Stimulated activated CD8-positive, alpha-beta memory T cell treated with anti-CD3 and anti-CD28 coated beads, Interleukin-12 subunit alpha, Interleukin-12 subunit beta, amount 100 ng/mL, for 1 hour (primary cell): Measurements from ENCODE around the gene GMDS.

Experiments
- DNase-seq: peaks from one replicate; pipeline ENCODE4 v3.0.0-alpha.2; 2020; ENCODE audit warnings: low read depth

Gene GMDS

GRCh38 chr6:2099870-2100269, 145.5 kb downstream of the GMDS start:
- DNase-seq, result no peak

GRCh38 chr6:2097464-2097863, 147.9 kb downstream of the GMDS start:
- no peak for DNase-seq

GRCh38 chr6:2094642-2095041, 150.8 kb downstream of the GMDS start:
- DNase-seq, result no peak

GRCh38 chr6:2086326-2086965, 159.0 kb downstream of the GMDS start:
- no peak for DNase-seq

GRCh38 chr6:2085657-2086056, 159.7 kb downstream of the GMDS start:
- DNase-seq, result no peak

- no peak for DNase-seq
These were observed 164.0 kb downstream of the GMDS start for GRCh38 chr6:2081155-2082138.

GRCh38 chr6:2078888-2079287, 166.5 kb downstream of the GMDS start:
- no peak for DNase-seq

- DNase-seq, result no peak
These were observed 167.6 kb downstream of the GMDS start for GRCh38 chr6:2077826-2078225.

- no peak for DNase-seq
These were observed 171.9 kb downstream of the GMDS start for GRCh38 chr6:2073476-2073875.

GRCh38 chr6:2072453-2072852, 173.0 kb downstream of the GMDS start:
- no peak for DNase-seq

- DNase-seq, result no peak
These were observed 181.9 kb downstream of the GMDS start for GRCh38 chr6:2063547-2063946.

- DNase-seq, result no peak
These were observed 183.5 kb downstream of the GMDS start for GRCh38 chr6:2061880-2062279.

- DNase-seq, result no peak
These were observed 189.5 kb downstream of the GMDS start for GRCh38 chr6:2055911-2056310.

- no peak for DNase-seq
These were observed 190.3 kb downstream of the GMDS start for GRCh38 chr6:2055143-2055542.

- DNase-seq, result no peak
These were observed 190.8 kb downstream of the GMDS start for GRCh38 chr6:2054516-2055067.

GRCh38 chr6:2053691-2054090, 191.7 kb downstream of the GMDS start:
- no peak for DNase-seq

- no peak for DNase-seq
These were observed 197.6 kb downstream of the GMDS start for GRCh38 chr6:2047855-2048254.

- DNase-seq, result no peak
These were observed 201.2 kb downstream of the GMDS start for GRCh38 chr6:2044192-2044591.

- no peak for DNase-seq
These were observed 202.3 kb downstream of the GMDS start for GRCh38 chr6:2042956-2043648.

- DNase-seq, result no peak
These were observed 207.3 kb downstream of the GMDS start for GRCh38 chr6:2038092-2038491.

- DNase-seq, result no peak
These were observed 208.0 kb downstream of the GMDS start for GRCh38 chr6:2037237-2037926.

GRCh38 chr6:2036710-2037023, 208.7 kb downstream of the GMDS start:
- no peak for DNase-seq
